Mesodermal cell (in vitro differentiated cells): ENCODE measurements around the gene HIPK1.
"Not testable (repeated sequence)": the region's sequence is repeated elsewhere in the genome, so short reads cannot be mapped to it uniquely, and the experiment has no call there.

ENCODE experiments used
- H3K27ac ChIP-seq: 2 replicates; pipeline ENCODE4 v1.7.0; 2013; ENCODE audit warnings: mild to moderate bottlenecking, low read depth, low read length, moderate library complexity; ENCODE audit not compliant: severe bottlenecking
- H3K36me3 ChIP-seq: 2 replicates; pipeline ENCODE4 v1.7.1; 2013; ENCODE audit warnings: mild to moderate bottlenecking, low read length, moderate library complexity; ENCODE audit not compliant: control insufficient read depth, insufficient read depth
- H3K4me1 ChIP-seq: one replicate; pipeline ENCODE4 v1.7.1; 2013; ENCODE audit warnings: mild to moderate bottlenecking, low read length; ENCODE audit not compliant: insufficient read depth, control insufficient read depth, poor library complexity, severe bottlenecking
- H3K4me3 ChIP-seq: 2 replicates; pipeline ENCODE4 v1.7.0; 2013; ENCODE audit warnings: low read length, control low read depth, mild to moderate bottlenecking; ENCODE audit not compliant: insufficient read depth, poor library complexity, severe bottlenecking; ENCODE audit errors: extremely low read depth
- H3K9me3 ChIP-seq: 2 replicates; pipeline ENCODE4 v1.7.1; 2013; ENCODE audit warnings: mild to moderate bottlenecking, low read length, moderate library complexity; ENCODE audit not compliant: control insufficient read depth
- WGBS, 2 experiments: methylation state at CpG; one replicate each; pipeline ENCODE4 v1.1.5; 2013; ENCODE audit warnings: missing lambda C conversion rate in 2 of 2; ENCODE audit not compliant: insufficient coverage in 2 of 2; 5-methylcytosine and 5-hydroxymethylcytosine counted together

HIPK1 gene

GRCh38 chr1:113999799-114000198 is 70.7 kb downstream of the HIPK1 start:
- Histone ChIP-seq H3K36me3 (no peaks in the 10 kb centered on the region), H3K4me1 (peaks cover 16% of the 10 kb centered on the region), H3K27ac (no peak overlapping the region), H3K9me3 (peaks cover 8% of the 10 kb centered on the region), H3K4me3 (no peak overlapping the region)
- WGBS, 2 experiments: no CpG with 5 or more reads among the region's 2 CpGs

- H3K4me3 ChIP-seq: no peak overlapping the region
- no peak overlapping the region for H3K27ac ChIP-seq
Measured at GRCh38 chr1:114000406-114000805, 71.3 kb downstream of the HIPK1 start.

GRCh38 chr1:114002492-114003239 is 73.5 kb downstream of the HIPK1 start:
- peaks cover 3% of the 10 kb centered on the region for H3K9me3 ChIP-seq
- peaks cover 16% of the 10 kb centered on the region for H3K4me1 ChIP-seq
- no peaks in the 10 kb centered on the region for H3K36me3 ChIP-seq
- peak overlapping the region; percentile 45 for H3K27ac ChIP-seq
- H3K4me3 ChIP-seq: no peak overlapping the region
- 61 to 66% methylated on average over 14 to 15 of the region's 15 CpGs for WGBS, 2 experiments

More at GRCh38 chr1:114000406-114000805, 71.3 kb downstream of the HIPK1 start:
- peaks cover 2% of the 10 kb centered on the region for H3K9me3 ChIP-seq
- no peaks in the 10 kb centered on the region for H3K36me3 ChIP-seq
- H3K4me1 ChIP-seq: peaks cover 16% of the 10 kb centered on the region

- WGBS, 2 experiments: 66 to 72% methylated on average over 3 of the region's 5 CpGs
- Histone ChIP-seq H3K27ac (peak overlapping the region; percentile 45), H3K9me3 (peaks cover 3% of the 10 kb centered on the region), H3K36me3 (no peaks in the 10 kb centered on the region), H3K4me1 (peaks cover 22% of the 10 kb centered on the region), H3K4me3 (no peak overlapping the region)
Measured at GRCh38 chr1:114003431-114003830, 74.3 kb downstream of the HIPK1 start.

- not testable (repeated sequence) for H3K27ac ChIP-seq, H3K4me3 ChIP-seq, H3K36me3 ChIP-seq, H3K9me3 ChIP-seq
- peaks cover 23% of the 10 kb centered on the region for H3K4me1 ChIP-seq
- no CpG with 5 or more reads among the region's 4 CpGs for WGBS, 2 experiments
Measured at GRCh38 chr1:114006825-114007224, 77.7 kb downstream of the HIPK1 start.

GRCh38 chr1:114008480-114008941 is 79.4 kb downstream of the HIPK1 start:
- Histone ChIP-seq H3K4me1 (peaks cover 12% of the 10 kb centered on the region), H3K9me3 (peaks cover 3% of the 10 kb centered on the region), H3K27ac (no peak overlapping the region), H3K36me3 (no peaks in the 10 kb centered on the region), H3K4me3 (no peak overlapping the region)
- WGBS, 2 experiments: 100% methylated on average over 1 of the region's 2 CpGs; no CpG with 5 or more reads in 1 of the 2 experiments

GRCh38 chr1:114008993-114009392 is 79.9 kb downstream of the HIPK1 start:
- Histone ChIP-seq H3K4me3 (no peak overlapping the region), H3K4me1 (peaks cover 7% of the 10 kb centered on the region), H3K9me3 (peaks cover 3% of the 10 kb centered on the region), H3K27ac (no peak overlapping the region), H3K36me3 (no peaks in the 10 kb centered on the region)

- no peaks in the 10 kb centered on the region for H3K36me3 ChIP-seq
- peaks cover 3% of the 10 kb centered on the region for H3K9me3 ChIP-seq
- H3K27ac ChIP-seq: no peak overlapping the region
- H3K4me3 ChIP-seq: no peak overlapping the region
- WGBS, 2 experiments: no CpG with 5 or more reads among the region's 1 CpG
- peaks cover 7% of the 10 kb centered on the region for H3K4me1 ChIP-seq
Measured at GRCh38 chr1:114009393-114009792, 80.3 kb downstream of the HIPK1 start.

- WGBS, 2 experiments: 82 to 100% methylated on average over 1 to 3 of the region's 9 CpGs
- Histone ChIP-seq H3K4me1 (peaks cover 13% of the 10 kb centered on the region), H3K27ac (no peak overlapping the region), H3K9me3 (peaks cover 2% of the 10 kb centered on the region), H3K4me3 (no peak overlapping the region), H3K36me3 (no peaks in the 10 kb centered on the region)
Measured at GRCh38 chr1:114010433-114011184, 81.5 kb downstream of the HIPK1 start.

GRCh38 chr1:114011796-114012195 is 82.7 kb downstream of the HIPK1 start:
- Histone ChIP-seq H3K36me3 (no peaks in the 10 kb centered on the region), H3K4me1 (peaks cover 13% of the 10 kb centered on the region)

GRCh38 chr1:114015075-114015474 is 86.0 kb downstream of the HIPK1 start:
- Histone ChIP-seq H3K9me3 (no peaks in the 10 kb centered on the region), H3K4me3 (no peak overlapping the region), H3K27ac (no peak overlapping the region), H3K4me1 (peaks cover 7% of the 10 kb centered on the region), H3K36me3 (no peaks in the 10 kb centered on the region)
- 67% methylated on average over 1 of the region's 2 CpGs; no CpG with 5 or more reads in 1 of the 2 experiments for WGBS, 2 experiments

More at GRCh38 chr1:114011796-114012195, 82.7 kb downstream of the HIPK1 start:
- Histone ChIP-seq H3K9me3 (no peaks in the 10 kb centered on the region), H3K4me3 (no peak overlapping the region), H3K27ac (no peak overlapping the region)
